Neural progenitor cell (in vitro differentiated cells): ENCODE data around the gene LINS1. TPM values are rescaled to one million over a fixed set of nuclear protein-coding genes. Genes with fewer than 3 reads are reported as not detected.

ENCODE experiments used
- DNase-seq: peaks from one replicate; pipeline ENCODE4 v3.0.0-alpha.2; 2016; ENCODE audit warnings: low spot score
- H2AFZ ChIP-seq: fragments of 200-600 bp; sonication (generic); replicated peaks from 2 replicates; pipeline ENCODE4 v1.6.1; 2016; ENCODE audit warnings: antibody characterized with exemption
- H3F3A ChIP-seq: fragments of 200-600 bp; sonication (generic); 2 replicates; pipeline ENCODE4 v1.6.1; 2016; ENCODE audit warnings: antibody characterized with exemption, low read depth
- H3K27ac ChIP-seq: fragments of 200-600 bp; sonication (generic); 2 replicates; pipeline ENCODE4 v1.5.1; 2016; ENCODE audit warnings: mild to moderate bottlenecking
- H3K27me3 ChIP-seq: fragments of 200-600 bp; sonication (generic); 2 replicates; pipeline ENCODE4 v1.6.1; 2016; ENCODE audit warnings: mild to moderate bottlenecking, moderate library complexity
- H3K36me3 ChIP-seq: fragments of 200-600 bp; sonication (generic); 2 replicates; pipeline ENCODE4 v1.5.1; 2016
- H3K4me1 ChIP-seq: fragments of 200-600 bp; sonication (generic); 2 replicates; pipeline ENCODE4 v1.6.1; 2016; ENCODE audit warnings: mixed run types
- H3K4me2 ChIP-seq: fragments of 200-600 bp; sonication (generic); 2 replicates; pipeline ENCODE4 v1.6.1; 2016
- H3K4me3 ChIP-seq: fragments of 200-600 bp; sonication (generic); 2 replicates; pipeline ENCODE4 v1.5.1; 2016
- H3K79me2 ChIP-seq: fragments of 200-600 bp; sonication (generic); 2 replicates; pipeline ENCODE4 v1.6.1; 2016; ENCODE audit warnings: low read depth
- H3K9ac ChIP-seq: fragments of 200-600 bp; sonication (generic); 2 replicates; pipeline ENCODE4 v1.6.1; 2016
- H3K9me3 ChIP-seq: fragments of 200-600 bp; sonication (generic); 2 replicates; pipeline ENCODE4 v1.5.1; 2016; ENCODE audit warnings: low read depth
- H4K20me1 ChIP-seq: fragments of 200-600 bp; sonication (generic); 2 replicates; pipeline ENCODE4 v1.6.1; 2016; ENCODE audit warnings: low read depth
- H3K27ac Mint-ChIP-seq: 3 replicates; pipeline ENCODE4 v1.8.0; 2021; ENCODE audit warnings: mixed read lengths
- H3K27me3 Mint-ChIP-seq: 2 replicates; pipeline ENCODE4 v1.8.0; 2022; ENCODE audit warnings: low read depth, mild to moderate bottlenecking, inconsistent platforms, moderate library complexity, mixed read lengths; ENCODE audit not compliant: insufficient read depth
- H3K36me3 Mint-ChIP-seq: 3 replicates; pipeline ENCODE4 v1.8.0; 2021; ENCODE audit warnings: mixed read lengths
- H3K4me1 Mint-ChIP-seq: 3 replicates; pipeline ENCODE4 v1.8.0; 2021; ENCODE audit warnings: mixed read lengths
- H3K4me3 Mint-ChIP-seq: 3 replicates; pipeline ENCODE4 v1.8.0; 2021; ENCODE audit warnings: mild to moderate bottlenecking, moderate library complexity, mixed read lengths
- H3K9me3 Mint-ChIP-seq: 3 replicates; pipeline ENCODE4 v1.8.0; 2020; ENCODE audit warnings: mixed read lengths
- EZH2 ChIP-seq: fragments of 200-600 bp; sonication (generic); IDR thresholded peaks from 2 replicates; pipeline ENCODE4 v1.6.1; 2017; ENCODE audit warnings: antibody characterized with exemption, mild to moderate bottlenecking, moderate library complexity
- EZH2phosphoT487 ChIP-seq: fragments of 200-600 bp; sonication (generic); IDR thresholded peaks from 2 replicates; pipeline ENCODE4 v1.6.1; 2017; ENCODE audit warnings: antibody characterized with exemption
- total RNA-seq: library from RNA; depleted of rRNA; stranded (reverse); fragments of >200 nt; gene quantifications from 2 replicates; pipeline ENCODE4 v1.2.3, GENCODE V29; 2015; ENCODE audit warnings: low replicate concordance
- TF ChIP-seq, protein P1 (sequence below): fragments of 200-600 bp; sonication (generic); IDR thresholded peaks from 2 replicates; pipeline ENCODE4 v1.5.1; 2017; ENCODE audit warnings: antibody characterized with exemption, mild to moderate bottlenecking

LINS1 gene
- total RNA-seq, 1 donor from 2014 or later = 18.7 TPM

DNA sequence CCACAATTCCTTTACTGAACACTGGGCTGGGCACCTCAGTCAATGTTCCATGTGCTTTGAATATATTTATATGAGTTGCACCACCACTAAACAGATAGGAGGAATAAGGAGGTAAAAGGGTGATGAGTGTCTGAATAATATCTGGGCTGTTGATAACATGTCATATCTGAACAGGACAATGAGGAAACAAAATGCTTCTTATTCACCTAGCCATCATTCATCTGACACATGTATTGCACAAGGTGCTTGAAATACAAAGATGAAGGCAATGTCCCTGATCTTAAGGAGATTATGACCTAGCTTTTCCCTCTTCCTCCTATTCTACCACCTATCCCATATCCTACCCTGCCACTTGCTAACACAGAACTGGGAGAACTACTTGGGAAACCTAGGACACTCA is 65.3 kb downstream of the LINS1 start:
- no peaks in the 10 kb centered on the region for H3K4me1 Mint-ChIP-seq
- Histone ChIP-seq H3K4me1 (no peaks in the 10 kb centered on the region), H3K79me2 (no peaks in the 10 kb centered on the region), H2AFZ (no peak overlapping the region), H4K20me1 (no peaks in the 10 kb centered on the region), H3K9ac (no peak overlapping the region), H3K27ac (no peak overlapping the region), H3K27me3 (no peaks in the 10 kb centered on the region), H3K9me3 (no peaks in the 10 kb centered on the region), H3K36me3 (no peaks in the 10 kb centered on the region), H3K4me2 (no peak overlapping the region), H3F3A (no peaks in the 10 kb centered on the region), H3K4me3 (no peak overlapping the region)
- H3K36me3 Mint-ChIP-seq = no peaks in the 10 kb centered on the region
- peaks cover 10% of the 10 kb centered on the region for H3K9me3 Mint-ChIP-seq
- TF ChIP-seq, protein P1, sequence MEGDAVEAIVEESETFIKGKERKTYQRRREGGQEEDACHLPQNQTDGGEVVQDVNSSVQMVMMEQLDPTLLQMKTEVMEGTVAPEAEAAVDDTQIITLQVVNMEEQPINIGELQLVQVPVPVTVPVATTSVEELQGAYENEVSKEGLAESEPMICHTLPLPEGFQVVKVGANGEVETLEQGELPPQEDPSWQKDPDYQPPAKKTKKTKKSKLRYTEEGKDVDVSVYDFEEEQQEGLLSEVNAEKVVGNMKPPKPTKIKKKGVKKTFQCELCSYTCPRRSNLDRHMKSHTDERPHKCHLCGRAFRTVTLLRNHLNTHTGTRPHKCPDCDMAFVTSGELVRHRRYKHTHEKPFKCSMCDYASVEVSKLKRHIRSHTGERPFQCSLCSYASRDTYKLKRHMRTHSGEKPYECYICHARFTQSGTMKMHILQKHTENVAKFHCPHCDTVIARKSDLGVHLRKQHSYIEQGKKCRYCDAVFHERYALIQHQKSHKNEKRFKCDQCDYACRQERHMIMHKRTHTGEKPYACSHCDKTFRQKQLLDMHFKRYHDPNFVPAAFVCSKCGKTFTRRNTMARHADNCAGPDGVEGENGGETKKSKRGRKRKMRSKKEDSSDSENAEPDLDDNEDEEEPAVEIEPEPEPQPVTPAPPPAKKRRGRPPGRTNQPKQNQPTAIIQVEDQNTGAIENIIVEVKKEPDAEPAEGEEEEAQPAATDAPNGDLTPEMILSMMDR = no peak
- no peak for TF ChIP-seq EZH2
- TF ChIP-seq EZH2phosphoT487 = no peak
- no peak overlapping the region for H3K4me3 Mint-ChIP-seq
- no peak overlapping the region for H3K27ac Mint-ChIP-seq
- no peak for DNase-seq
- peaks cover 4% of the 10 kb centered on the region for H3K27me3 Mint-ChIP-seq

DNA sequence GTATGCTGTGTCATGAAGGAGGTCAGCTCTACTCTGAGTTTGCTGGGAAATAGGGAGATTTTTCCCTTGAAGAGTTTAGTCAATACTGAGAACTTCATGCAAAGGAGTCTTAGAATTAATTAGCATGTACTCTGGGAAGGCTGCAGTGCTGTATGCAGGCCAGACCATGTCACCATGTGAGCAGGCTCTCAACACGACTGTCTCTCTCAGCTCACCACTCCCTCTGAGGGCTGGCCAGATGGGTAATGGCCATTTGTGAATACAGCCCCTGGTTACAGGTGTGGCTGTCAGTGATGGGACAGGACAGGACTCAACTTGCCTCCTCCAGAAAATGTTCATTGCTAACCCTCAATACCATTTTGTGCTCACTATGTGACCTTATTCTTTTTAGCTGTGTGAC is 68.1 kb downstream of the LINS1 start:
- no peak overlapping the region for H3K9ac ChIP-seq
- no peak overlapping the region for H2AFZ ChIP-seq
- no peaks in the 10 kb centered on the region for H3K36me3 Mint-ChIP-seq

DNA sequence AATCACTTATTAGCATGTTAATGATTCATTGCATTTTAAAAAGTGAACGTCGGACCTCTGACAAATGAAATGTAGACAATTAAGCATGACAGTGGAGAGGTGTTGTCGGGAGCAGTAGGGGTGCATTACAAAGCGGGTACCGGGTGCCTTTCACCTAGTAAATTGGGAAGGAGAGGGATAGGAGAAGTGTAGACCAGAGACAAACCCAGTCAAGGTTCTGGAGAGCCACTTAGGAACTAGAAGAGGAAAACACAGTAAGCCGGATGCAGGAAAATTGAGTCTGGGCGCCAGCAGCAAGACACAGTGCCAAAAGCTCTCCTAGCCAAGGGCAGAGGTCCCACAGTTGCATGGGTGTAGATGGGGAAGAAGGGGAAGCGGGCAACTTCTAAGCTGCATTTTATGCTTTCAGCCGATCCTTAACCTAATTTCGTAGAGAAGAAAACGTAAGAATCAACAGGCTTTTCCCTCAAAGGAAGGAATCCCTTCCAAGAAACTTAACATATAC is 70.1 kb downstream of the LINS1 start:
- Histone ChIP-seq H3F3A (no peaks in the 10 kb centered on the region), H3K27me3 (no peaks in the 10 kb centered on the region), H3K4me1 (no peaks in the 10 kb centered on the region), H2AFZ (no peak overlapping the region), H3K79me2 (no peaks in the 10 kb centered on the region), H3K36me3 (no peaks in the 10 kb centered on the region), H3K27ac (no peak overlapping the region), H3K4me2 (no peak overlapping the region), H3K9me3 (no peaks in the 10 kb centered on the region), H4K20me1 (no peaks in the 10 kb centered on the region), H3K9ac (no peak overlapping the region), H3K4me3 (no peak overlapping the region)
- TF ChIP-seq, protein P1 = no peak
- no peak for TF ChIP-seq EZH2
- no peak overlapping the region for H3K27ac Mint-ChIP-seq
- H3K27me3 Mint-ChIP-seq = peaks cover 2% of the 10 kb centered on the region
- H3K36me3 Mint-ChIP-seq = no peaks in the 10 kb centered on the region
- H3K9me3 Mint-ChIP-seq = peaks cover 2% of the 10 kb centered on the region
- DNase-seq = no peak
- no peaks in the 10 kb centered on the region for H3K4me1 Mint-ChIP-seq
- no peak overlapping the region for H3K4me3 Mint-ChIP-seq

More for the DNA sequence above, 68.1 kb downstream of the LINS1 start:
- Mint-ChIP-seq H3K4me3 (no peak overlapping the region), H3K4me1 (no peaks in the 10 kb centered on the region), H3K27ac (no peak overlapping the region), H3K27me3 (peaks cover 4% of the 10 kb centered on the region), H3K9me3 (peaks cover 6% of the 10 kb centered on the region)
- Histone ChIP-seq H3K79me2 (no peaks in the 10 kb centered on the region), H3K4me3 (no peak overlapping the region), H3F3A (no peaks in the 10 kb centered on the region), H3K27me3 (no peaks in the 10 kb centered on the region), H3K4me1 (no peaks in the 10 kb centered on the region), H3K4me2 (no peak overlapping the region), H3K36me3 (no peaks in the 10 kb centered on the region), H4K20me1 (no peaks in the 10 kb centered on the region), H3K27ac (no peak overlapping the region), H3K9me3 (no peaks in the 10 kb centered on the region)
- TF ChIP-seq EZH2 (no peak), EZH2phosphoT487 (no peak)
- TF ChIP-seq, protein P1 = no peak
- DNase-seq = no peak
